Activated CD4-positive, alpha-beta T cell treated with anti-CD3 and anti-CD28 coated beads, Interleukin-2, amount 50 U/mL, for 4 hours (primary cell): ENCODE measurements around the gene ABHD5.

Experiments
- DNase-seq, 2 experiments: peaks; one replicate each; pipeline ENCODE4 v3.0.0-alpha.2; 2020

Gene ABHD5

DNA sequence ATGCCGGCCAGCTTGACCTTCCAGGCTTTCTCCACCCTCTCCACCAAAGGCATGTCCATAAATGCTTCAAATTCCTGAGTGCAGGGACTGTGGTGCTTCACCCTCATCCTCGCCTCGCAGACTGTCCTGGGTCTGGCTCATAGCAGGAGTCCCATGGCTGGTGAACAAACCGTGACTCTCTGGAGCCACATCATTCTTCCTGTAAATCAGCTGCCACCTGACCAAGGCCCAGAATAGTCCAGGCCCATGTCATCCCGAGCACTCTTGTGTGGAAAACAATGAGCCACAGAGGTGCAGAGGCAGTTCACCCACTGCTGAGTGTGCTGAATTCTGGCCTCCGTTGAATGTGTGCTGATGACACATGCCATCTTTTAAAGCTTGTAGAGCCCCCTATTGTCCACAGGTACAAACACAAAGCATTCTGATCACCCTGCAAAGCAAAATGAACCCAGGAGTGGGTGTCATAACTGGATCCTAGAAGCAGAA is 68.6 kb downstream of the ABHD5 start:
- DNase-seq = no peak

DNA sequence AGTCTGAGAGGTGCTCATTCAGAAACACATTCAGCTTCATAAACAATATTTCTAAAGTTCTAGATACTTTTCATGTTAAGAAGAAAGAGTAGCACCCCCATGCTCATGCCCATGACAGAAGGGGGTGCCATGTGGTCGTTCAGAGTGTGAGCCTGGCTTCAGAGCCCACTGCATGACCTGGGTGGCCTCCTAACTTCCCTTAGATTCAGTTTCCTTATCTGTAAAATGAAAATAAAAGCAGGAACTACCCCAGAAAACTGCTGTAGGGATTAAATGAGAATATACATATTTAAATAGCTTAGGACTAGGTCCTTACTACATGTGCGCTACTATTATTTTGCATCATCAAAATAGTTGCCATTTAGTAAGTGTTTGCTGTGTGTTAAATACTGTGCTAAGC is 69.2 kb downstream of the ABHD5 start:
- DNase-seq = no peak

DNA sequence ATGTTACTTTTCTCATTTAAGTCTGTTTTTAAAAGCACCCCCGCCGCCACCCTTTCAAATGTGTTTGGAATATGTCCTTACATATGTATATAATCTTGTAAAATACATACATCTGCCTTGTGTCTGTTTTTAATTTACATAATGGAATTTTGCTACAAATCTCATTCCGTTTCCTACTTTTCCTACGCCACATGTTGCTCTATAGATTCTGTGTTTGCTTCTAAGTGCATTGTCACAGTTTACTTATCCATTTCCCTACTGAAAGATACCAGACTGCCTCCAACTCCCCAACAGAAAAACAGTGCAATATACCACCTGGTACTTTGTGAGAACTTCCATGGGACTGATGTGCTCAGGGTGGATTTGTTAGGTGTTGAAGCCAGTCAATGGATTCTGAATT is 70.2 kb downstream of the ABHD5 start:
- DNase-seq = no peak

DNA sequence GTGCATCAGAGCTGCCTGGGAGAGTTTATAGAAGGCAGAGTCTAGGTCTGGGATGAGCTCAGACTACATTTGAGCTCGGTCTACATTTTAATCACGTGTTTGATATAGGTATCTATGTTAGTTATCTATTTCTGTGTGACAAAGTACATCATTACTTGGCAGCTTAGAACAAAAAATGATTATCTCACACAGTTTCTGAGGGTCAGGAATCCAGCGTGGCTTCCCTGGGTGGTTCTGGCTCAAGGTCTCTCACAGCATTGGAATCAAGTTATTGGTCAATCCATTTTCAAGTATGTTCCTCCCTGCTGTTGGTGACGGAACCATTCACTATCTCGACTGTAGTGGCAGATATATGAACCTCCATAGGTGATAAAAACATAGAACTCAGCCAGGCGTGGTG is 71.7 kb downstream of the ABHD5 start:
- no peak for DNase-seq

DNA sequence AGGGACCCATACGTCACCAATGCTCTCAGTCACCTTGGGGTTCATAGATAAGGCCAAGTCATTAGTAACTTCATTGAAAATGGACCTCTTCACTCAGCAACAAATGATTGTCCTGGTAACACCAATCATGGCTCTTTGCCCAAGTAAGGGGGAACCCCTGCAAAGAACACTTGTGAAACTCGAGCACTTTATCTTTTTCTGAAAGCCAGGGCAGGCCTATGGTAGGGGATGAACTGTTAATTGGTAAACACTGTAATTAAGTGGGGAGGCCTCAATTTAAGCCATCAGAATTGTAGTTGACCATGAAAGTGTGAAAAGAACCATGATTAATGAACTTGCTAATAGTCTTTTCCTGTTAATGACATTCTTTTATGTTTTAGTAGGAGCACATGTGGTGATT is 73.3 kb downstream of the ABHD5 start:
- DNase-seq = no peak

DNA sequence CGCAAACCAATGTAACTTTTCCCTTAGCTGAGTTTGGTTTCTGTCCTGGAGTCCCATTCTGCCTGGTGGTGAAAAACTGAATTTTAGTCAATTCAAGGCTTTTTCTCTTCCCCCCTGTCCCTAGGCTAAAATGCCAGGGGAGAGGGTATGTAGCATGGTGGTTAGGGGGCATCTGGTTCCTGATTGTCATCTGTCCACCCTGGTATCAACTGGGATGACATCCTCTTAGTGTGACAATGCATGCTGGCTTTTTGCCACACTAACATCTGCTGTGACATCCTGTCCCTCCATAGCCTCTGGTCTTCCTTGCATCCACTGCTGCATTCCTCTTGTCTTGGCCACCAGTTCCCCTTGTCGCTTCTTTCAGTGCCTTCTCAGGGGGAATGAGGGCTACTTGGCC is 73.7 kb downstream of the ABHD5 start:
- no peak for DNase-seq

DNA sequence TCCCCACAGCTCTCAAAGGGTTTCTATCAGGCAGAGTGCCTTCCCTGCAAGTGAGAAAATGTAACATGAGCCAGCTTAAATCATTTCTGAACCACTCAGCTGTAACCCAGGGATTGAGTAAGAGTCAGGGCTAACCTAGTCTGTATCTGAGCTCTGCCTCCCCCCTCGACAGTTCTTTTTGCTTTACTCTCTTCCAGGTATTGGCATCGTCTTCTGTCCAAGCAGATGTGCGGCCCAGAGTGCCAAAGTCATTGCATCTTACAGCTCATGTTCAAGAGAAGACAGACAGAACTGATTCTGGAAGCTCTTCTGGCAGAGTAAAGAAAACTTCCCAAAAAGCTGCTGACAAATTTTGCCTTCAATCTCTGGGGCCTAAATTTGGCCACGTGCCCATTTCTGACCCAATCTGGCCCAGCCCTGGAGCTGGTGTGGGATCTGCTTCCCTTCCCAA is 74.8 kb downstream of the ABHD5 start:
- DNase-seq = no peak

DNA sequence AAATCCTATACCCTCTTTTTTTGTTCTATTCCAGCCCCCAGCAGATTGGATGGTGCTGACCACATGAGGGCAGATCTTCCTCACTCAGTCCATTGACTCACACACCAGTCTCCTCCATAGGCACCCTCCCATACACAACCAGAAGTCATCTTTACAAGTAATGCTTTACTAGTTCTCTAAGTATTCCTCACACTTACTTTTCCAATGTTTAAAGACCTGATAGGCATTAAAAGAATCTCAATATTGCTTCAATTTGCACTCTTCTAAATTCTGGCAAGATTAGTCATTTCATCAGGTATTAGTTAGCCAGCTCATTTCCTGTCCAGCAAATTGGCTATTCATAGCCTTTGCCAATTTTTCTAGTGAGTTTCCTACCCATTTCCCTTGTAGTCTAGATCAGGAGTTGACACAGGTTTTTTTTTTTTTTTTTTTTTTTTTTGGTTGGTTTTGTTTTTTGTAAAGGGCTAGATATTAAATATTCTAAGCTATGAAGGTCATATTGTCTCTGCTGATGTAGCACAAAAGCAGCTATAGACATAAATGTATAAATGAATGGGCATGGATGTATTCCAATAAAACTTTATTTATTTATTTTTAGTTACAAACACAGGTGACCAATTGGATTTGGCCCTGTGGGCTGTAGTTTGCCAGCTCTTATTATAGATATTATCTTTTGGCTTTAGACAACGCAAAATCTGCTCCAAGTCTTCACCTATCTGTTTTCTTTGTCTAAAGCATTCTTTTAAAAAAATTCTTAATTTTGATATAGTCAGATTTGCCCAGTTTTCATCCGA is 76.1 kb downstream of the ABHD5 start:
- no peak for DNase-seq

DNA sequence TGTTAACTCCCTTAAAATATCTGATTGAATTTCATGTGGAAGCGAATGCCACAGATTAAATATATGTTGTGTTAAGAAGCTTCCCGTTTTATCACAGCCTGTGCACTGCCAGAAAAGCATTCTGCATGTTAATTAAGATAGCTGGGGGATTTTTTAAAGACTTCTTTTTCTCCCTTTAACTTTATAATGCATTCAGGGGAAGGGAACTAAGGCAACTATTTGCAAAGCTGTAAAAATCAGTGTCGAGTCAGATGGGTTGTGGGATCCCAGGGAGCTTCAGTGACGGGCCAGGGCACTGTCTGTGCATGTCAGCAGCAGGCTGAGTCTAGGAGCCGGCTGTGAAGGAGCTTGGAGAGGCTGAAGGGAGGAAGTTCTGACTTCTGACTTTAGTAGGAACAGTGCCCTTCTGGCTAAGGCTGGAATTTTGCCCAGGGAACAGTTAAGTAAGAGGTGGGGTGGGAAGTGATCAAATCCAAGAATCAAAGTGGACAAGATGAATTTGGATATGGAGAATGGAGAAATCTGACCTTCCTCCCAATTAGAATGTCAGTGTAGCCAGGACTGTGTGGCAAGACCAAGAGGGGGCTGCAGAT is 77.7 kb downstream of the ABHD5 start:
- no peak for DNase-seq

DNA sequence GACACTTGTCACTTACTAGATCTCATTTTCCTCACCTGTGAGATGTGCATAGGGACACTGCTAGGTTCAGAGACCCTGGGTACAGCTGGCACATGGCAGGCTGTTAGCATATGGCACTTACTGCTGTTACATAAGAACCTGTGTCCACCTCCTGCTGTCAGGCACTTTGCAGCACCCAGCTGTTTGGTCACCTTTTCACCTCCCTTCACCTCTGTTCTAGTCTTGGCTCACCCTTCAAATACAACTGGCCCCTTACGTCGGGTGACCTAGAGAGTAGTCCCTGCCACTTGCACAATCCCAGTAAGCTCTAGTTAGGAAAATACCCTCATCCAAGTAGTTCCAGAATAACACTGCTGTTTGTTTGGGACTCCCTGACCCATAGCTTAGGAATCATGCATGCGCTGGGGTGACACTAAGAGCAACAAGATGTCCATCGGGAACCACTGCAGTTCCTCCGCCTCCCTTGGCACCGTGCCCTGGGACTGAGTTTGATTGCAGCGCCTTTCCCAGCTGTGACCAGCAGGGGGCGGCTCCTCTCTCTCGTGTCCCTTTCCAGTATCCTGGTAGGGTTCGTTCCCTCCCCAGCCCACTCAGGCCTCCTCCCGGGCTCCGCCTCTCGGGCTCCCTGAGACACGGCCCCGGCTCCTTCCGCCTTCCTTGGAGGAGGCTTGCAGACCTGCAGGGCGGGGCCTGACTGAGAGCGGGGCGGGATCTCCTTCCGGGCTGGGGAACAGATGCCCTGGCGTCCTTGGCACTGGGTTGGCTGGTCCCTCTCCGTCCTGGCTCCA is 78.6 kb downstream of the ABHD5 start:
- peak; percentile 58 to 65 for DNase-seq

DNA sequence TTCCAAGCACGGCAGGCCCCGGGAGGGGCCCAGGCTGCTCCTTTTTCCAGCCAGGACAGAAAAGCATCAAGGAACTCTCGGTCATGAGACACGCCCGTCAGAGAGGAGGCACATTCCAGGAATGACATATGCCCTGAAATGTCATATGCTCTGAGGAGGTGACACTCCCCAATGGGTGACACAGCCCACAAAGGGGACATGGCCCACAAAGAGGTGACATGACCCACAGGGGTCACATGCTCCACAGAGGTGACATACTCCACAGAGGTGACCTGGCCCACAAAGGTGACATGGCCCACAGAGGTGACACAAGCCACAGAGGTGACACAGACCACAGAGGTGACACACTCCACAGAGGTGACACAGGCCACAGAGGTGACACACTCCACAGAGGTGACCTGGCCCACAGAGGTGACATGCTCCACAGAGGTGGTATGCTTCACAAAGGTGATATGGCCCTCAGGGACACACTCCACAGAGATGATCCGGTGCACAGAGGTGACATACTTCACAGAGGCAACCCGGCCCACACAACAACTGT is 79.2 kb downstream of the ABHD5 start:
- peak; percentile 22 to 41 for DNase-seq

DNA sequence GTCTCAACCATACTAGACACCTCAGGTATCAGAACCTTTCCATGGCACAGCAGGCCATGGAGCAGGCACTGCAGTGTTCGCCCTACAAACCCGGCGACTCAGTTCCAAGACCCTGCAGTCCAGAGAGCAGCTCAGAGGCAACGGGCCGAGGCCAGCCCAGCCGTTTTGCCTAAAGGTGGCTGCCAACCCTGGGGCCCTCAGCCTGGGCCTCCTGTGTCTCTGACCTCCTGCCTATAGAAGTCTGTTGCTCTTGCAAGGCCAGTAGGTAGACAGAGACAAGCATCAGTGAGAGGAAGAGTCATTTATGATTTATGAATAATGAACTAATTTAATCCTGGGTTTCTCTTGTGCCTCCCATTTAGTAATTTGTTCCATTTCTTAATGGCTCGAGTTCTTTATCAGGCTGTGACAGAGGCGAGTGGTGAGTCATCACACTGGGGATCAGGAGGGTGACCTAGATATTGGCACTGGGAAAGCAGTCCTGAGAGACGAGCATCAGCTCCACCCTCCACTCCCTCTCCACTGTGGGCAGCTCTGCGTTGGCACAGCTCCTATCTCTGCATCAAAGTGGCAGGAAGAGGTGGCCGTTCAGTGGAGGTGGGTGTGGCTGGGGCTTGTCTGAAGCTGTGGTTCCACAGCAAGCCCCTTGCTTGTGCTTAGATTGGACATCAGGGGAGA is 79.8 kb downstream of the ABHD5 start:
- peak; percentile 35 to 52 for DNase-seq

DNA sequence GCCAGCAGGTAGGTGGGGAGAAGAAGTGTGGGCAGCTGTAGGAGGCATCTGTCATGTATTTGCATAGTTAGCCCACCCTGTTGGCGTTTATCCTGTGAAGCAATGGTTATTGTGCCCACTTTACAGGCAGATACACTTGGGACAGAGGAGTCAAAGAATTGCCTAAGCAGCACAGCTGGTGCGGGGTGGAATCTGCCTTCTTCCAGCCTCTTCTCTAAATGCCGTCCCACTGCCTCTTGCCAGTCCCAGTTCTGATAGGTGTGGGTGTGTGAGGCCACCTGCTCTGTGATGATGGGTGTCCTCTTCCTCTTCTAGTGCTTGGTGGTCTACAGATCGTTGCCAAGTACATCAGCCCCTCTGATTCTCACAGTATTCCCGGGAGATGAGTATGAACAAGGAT is 80.9 kb downstream of the ABHD5 start:
- DNase-seq = no peak

DNA sequence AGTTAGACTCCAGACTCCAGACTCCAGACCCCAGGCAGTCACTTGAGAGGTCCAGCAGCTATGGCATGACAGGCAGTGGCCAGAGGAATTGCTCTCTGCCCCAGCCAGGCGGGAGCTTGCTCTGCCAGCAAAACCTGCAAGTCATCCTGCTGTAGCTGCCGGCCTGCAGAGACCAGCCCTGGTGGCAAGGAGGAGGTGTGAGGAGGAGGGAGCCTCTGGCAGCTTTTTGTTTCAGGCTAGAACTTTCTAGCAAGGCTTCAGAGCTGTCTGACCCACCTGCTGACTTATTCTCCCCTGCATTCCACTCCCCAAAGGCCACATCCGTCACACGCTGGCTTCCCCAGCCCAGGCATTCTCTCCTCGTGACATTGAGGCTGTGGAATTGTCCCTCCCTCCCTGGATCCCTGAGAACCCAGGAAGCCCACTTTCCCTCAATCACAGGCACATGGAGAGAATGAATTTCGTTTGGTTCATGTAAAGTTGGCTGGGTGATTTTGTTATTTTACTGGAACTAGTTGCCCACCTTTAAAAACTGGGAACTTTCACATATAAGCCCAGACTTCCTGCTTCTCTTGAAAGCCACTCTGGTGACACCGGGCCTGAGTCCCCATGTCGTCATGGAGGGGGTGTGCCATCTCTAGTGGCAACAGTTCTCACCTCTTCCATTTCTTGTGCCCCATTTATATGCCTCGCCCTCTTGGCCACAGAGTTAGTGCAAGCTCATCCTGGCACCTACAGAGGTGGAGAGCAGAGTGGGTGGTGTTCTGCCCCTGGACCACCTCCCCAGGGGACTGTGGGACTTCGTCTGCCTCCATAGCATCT is 82.7 kb downstream of the ABHD5 start:
- DNase-seq = peak; percentile 22 to 30

DNA sequence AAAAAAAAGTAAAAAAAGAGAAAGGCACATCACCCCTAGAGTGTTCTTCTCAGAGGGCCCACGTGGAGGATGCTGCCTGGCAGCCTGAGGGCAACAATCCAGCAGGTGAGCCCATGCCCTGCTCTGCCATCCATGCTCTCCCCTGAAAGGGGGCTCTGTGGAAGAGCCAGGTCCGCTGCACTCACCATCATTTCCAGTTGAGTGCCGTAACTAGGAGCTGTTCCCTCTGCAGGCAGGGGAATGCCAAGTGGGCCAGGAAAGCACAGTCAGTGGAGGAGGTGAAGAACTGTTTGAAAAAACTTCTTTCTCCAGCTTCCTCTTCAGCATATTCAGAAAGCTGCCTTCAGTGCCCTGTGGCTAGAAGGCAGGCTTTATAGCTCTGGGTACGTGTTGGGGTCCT is 84.1 kb downstream of the ABHD5 start:
- DNase-seq = no peak

DNA sequence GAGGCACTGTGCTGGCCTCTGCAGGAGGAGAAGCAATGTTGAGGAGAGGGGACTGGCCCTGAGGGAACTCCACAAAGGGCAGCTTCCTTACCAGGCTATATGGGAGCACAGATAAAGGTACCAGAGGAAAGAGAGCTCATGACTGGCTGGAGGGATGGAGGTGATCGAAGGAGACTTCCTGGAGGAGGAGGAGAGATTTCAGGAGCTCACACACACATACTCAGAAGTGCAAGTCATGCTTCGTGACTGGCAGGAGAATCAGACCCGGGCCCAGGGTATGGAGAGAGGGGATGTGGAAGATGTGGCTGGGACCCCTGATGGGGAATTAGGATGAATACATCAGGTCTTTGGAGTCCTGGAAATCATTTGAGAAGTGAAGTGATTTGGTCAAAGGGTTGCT is 85.4 kb downstream of the ABHD5 start:
- DNase-seq = no peak

DNA sequence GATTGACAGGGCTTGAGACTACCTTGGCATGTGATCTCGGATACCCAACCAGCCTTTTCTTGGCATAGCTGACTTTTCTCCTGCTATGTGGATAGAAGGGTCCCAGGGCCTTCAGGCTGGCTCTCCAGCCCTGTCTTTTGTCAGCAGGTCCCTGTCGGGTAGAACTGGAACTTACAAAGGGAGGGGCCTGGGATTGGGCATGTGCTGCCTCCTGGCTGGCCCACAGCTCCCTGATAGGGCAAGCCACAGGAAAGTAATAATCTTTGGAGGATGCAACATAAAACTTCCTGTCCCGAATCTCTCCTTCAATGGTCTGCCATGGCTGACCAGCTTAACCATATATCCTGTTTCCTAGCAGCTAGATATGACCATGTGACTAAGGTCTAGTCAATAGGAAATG is 89.1 kb downstream of the ABHD5 start:
- DNase-seq = no peak

DNA sequence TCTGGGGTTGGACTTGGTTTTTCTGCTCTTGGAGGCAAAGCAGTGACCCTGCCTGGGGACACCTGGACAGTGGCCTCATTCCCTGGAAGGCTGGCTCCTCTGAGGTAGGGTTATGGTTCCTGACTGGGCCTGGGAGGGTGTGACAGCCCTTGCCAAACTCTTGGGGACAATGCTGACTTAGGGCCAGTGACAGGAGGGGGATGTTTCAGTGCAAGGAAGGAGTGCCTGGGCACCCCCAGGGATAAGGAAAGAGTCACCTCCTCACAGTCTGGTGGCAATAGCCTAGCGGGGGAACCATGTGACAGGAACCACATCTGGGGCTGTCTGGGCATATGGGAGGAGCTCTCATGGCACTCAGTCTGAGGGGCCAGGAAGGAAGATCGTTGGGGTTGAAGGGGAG is 91.8 kb downstream of the ABHD5 start:
- no peak for DNase-seq
